H9 (cell line): ENCODE results near the gene PDZD2. TPM values are rescaled to one million over a fixed set of nuclear protein-coding genes. Genes with fewer than 3 reads are reported as not detected.

Experiments used
- DNase-seq: peaks from one replicate; pipeline ENCODE4 v3.0.0-alpha.2; 2017
- H2AFZ ChIP-seq: one replicate; pipeline ENCODE4 v1.6.1; 2013; ENCODE audit warnings: mild to moderate bottlenecking, low read length, control low read depth, moderate library complexity
- H2AK5ac ChIP-seq: 2 replicates; pipeline ENCODE4 v1.6.1; 2013; ENCODE audit warnings: low read length, control low read depth, mixed read lengths; ENCODE audit not compliant: insufficient read length
- H2BK120ac ChIP-seq: one replicate; pipeline ENCODE4 v1.6.1; 2013; ENCODE audit warnings: low read depth, mild to moderate bottlenecking, low read length, control low read depth, inconsistent platforms; ENCODE audit not compliant: poor library complexity, severe bottlenecking
- H2BK12ac ChIP-seq: 2 replicates; pipeline ENCODE4 v1.6.1; 2013; ENCODE audit warnings: low read length, control low read depth, mixed read lengths, low read depth; ENCODE audit not compliant: insufficient read length
- H2BK15ac ChIP-seq: 2 replicates; pipeline ENCODE4 v1.6.1; 2013; ENCODE audit warnings: low read depth, low read length, control low read depth
- H2BK20ac ChIP-seq: one replicate; pipeline ENCODE4 v1.6.1; 2013; ENCODE audit warnings: low read depth, mild to moderate bottlenecking, low read length, control low read depth, inconsistent platforms; ENCODE audit not compliant: poor library complexity, severe bottlenecking
- H2BK5ac ChIP-seq: 2 replicates; pipeline ENCODE4 v1.6.1; 2013; ENCODE audit warnings: low read length, control low read depth, mixed read lengths; ENCODE audit not compliant: insufficient read length
- H3K14ac ChIP-seq: 2 replicates; pipeline ENCODE4 v1.6.1; 2013; ENCODE audit warnings: low read length, control low read depth; ENCODE audit not compliant: insufficient read depth
- H3K18ac ChIP-seq: 2 replicates; pipeline ENCODE4 v1.6.1; 2013; ENCODE audit warnings: low read depth, mild to moderate bottlenecking, mixed read lengths, low read length, control low read depth; ENCODE audit not compliant: insufficient read length
- H3K23ac ChIP-seq: 2 replicates; pipeline ENCODE4 v1.6.1; 2013; ENCODE audit warnings: low read length, control low read depth, mixed read lengths, low read depth; ENCODE audit not compliant: insufficient read length
- H3K23me2 ChIP-seq: 2 replicates; pipeline ENCODE4 v1.6.1; 2013; ENCODE audit warnings: low read depth, mild to moderate bottlenecking, mixed read lengths, low read length, control low read depth; ENCODE audit not compliant: insufficient read length, poor library complexity, severe bottlenecking
- H3K27ac ChIP-seq: 2 replicates; pipeline ENCODE4 v1.5.1; 2013; ENCODE audit warnings: low read length, control low read depth, mixed read lengths, low read depth; ENCODE audit not compliant: insufficient read length
- H3K27me3 ChIP-seq: 2 replicates; pipeline ENCODE4 v1.6.1; 2013; ENCODE audit warnings: low read length, control low read depth, inconsistent platforms; ENCODE audit not compliant: insufficient read depth
- H3K4ac ChIP-seq: 2 replicates; pipeline ENCODE4 v1.6.1; 2013; ENCODE audit warnings: low read depth, mild to moderate bottlenecking, control low read depth, inconsistent platforms, low read length, moderate library complexity
- H3K4me1 ChIP-seq: 2 replicates; pipeline ENCODE4 v1.6.1; 2013; ENCODE audit warnings: low read length, control low read depth, inconsistent platforms; ENCODE audit not compliant: insufficient read depth
- H3K4me2 ChIP-seq: 2 replicates; pipeline ENCODE4 v1.6.1; 2013; ENCODE audit warnings: low read length, control low read depth, mixed read lengths; ENCODE audit not compliant: insufficient read length, insufficient read depth
- H3K56ac ChIP-seq: 2 replicates; pipeline ENCODE4 v1.6.1; 2013; ENCODE audit warnings: low read depth, mild to moderate bottlenecking, mixed read lengths, low read length, control low read depth; ENCODE audit not compliant: insufficient read length
- H3K79me1 ChIP-seq: 2 replicates; pipeline ENCODE4 v1.6.1; 2013; ENCODE audit warnings: low read depth, mild to moderate bottlenecking, moderate library complexity, low read length, control low read depth, inconsistent platforms; ENCODE audit not compliant: insufficient read depth, poor library complexity, severe bottlenecking
- H3K79me2 ChIP-seq: 2 replicates; pipeline ENCODE4 v1.6.1; 2013; ENCODE audit warnings: low read length, control low read depth, inconsistent platforms; ENCODE audit not compliant: insufficient read depth
- H3K9ac ChIP-seq: 2 replicates; pipeline ENCODE4 v1.6.1; 2013; ENCODE audit warnings: low read length, control low read depth, mixed read lengths; ENCODE audit not compliant: insufficient read length; ENCODE audit errors: extremely low read depth
- H3K9me3 ChIP-seq: one replicate; pipeline ENCODE4 v1.6.1; 2013; ENCODE audit warnings: low read depth, low read length, inconsistent platforms; ENCODE audit not compliant: control insufficient read depth
- H3T11ph ChIP-seq: one replicate; pipeline ENCODE4 v1.6.1; 2013; ENCODE audit warnings: mild to moderate bottlenecking, low read length, control low read depth, inconsistent platforms
- H4K20me1 ChIP-seq: one replicate; pipeline ENCODE4 v1.6.1; 2013; ENCODE audit not compliant: control insufficient read depth, insufficient read length, insufficient read depth
- H4K5ac ChIP-seq: 2 replicates; pipeline ENCODE4 v1.6.1; 2013; ENCODE audit warnings: low read depth, mild to moderate bottlenecking, mixed read lengths, low read length, control low read depth; ENCODE audit not compliant: insufficient read length
- H4K8ac ChIP-seq: replicated peaks from 2 replicates; pipeline ENCODE4 v1.6.1; 2013; ENCODE audit warnings: low read length, control low read depth, mixed read lengths, low read depth; ENCODE audit not compliant: insufficient read length
- H4K91ac ChIP-seq: 2 replicates; pipeline ENCODE4 v1.6.1; 2013; ENCODE audit warnings: low read depth, mild to moderate bottlenecking, moderate library complexity, mixed read lengths, low read length, control low read depth; ENCODE audit not compliant: insufficient read length
- H3K27ac Mint-ChIP-seq, 3 experiments: 2 replicates in 2 of 3; 3 replicates in 1 of 3; pipeline ENCODE4 v1.8.0; 2020 to 2021; ENCODE audit warnings: mixed read lengths in 3 of 3, mild to moderate bottlenecking in 1 of 3, moderate library complexity in 1 of 3
- H3K27me3 Mint-ChIP-seq: 2 replicates; pipeline ENCODE4 v1.8.0; 2021; ENCODE audit warnings: low read depth, mild to moderate bottlenecking, moderate library complexity, mixed read lengths
- H3K36me3 Mint-ChIP-seq, 3 experiments: 2 replicates in 2 of 3; 3 replicates in 1 of 3; pipeline ENCODE4 v1.8.0; 2020 to 2021; ENCODE audit warnings: low read depth in 3 of 3, mixed read lengths in 3 of 3; ENCODE audit not compliant: insufficient read depth in 1 of 3
- H3K4me1 Mint-ChIP-seq, 2 experiments: 2 replicates each; pipeline ENCODE4 v1.8.0; 2020; ENCODE audit warnings: mixed read lengths in 2 of 2
- H3K4me3 Mint-ChIP-seq, 2 experiments: 2 replicates in 1 of 2; 3 replicates in 1 of 2; pipeline ENCODE4 v1.8.0; 2020 to 2021; ENCODE audit warnings: mild to moderate bottlenecking in 2 of 2, mixed read lengths in 2 of 2, moderate library complexity in 1 of 2
- H3K9me3 Mint-ChIP-seq, 2 experiments: 2 replicates in 1 of 2; 3 replicates in 1 of 2; pipeline ENCODE4 v1.8.0; 2020; ENCODE audit warnings: mild to moderate bottlenecking in 2 of 2, mixed read lengths in 2 of 2, moderate library complexity in 1 of 2
- WGBS: extraction: QIAGEN DNeasy Blood & Tissue Kit; methylation state at CpG from one replicate; pipeline ENCODE4 v1.1.7; 2013; ENCODE audit warnings: missing lambda C conversion rate, low lambda C conversion rate, mixed read lengths; ENCODE audit not compliant: insufficient read length; ENCODE audit errors: extremely low coverage; 5-methylcytosine and 5-hydroxymethylcytosine counted together
- total RNA-seq: library from RNA; stranded (reverse); gene quantifications from 2 replicates; pipeline ENCODE4 v1.2.1, GENCODE V29; 2021
- TF ChIP-seq, protein P1 (sequence below): fragments of 200-600 bp; sonication (generic); conservative IDR thresholded peaks from 3 replicates; pipeline ENCODE4 v1.8.0; 2021; ENCODE audit warnings: antibody characterized with exemption, mild to moderate bottlenecking

Gene PDZD2
- total RNA-seq, 1 experiment from 2014 or later = 9.9 TPM

GRCh38 chr5:32158679-32158975 lies 519.7 kb downstream of the PDZD2 start:
- Histone ChIP-seq H2AK5ac (no peak overlapping the region), H2BK5ac (no peak overlapping the region), H3K27ac (no peak overlapping the region), H2BK12ac (no peak overlapping the region), H3K79me2 (peaks cover 53% of the 10 kb centered on the region), H3K79me1 (peaks cover 14% of the 10 kb centered on the region), H3K9ac (no peak overlapping the region), H3K9me3 (no peaks in the 10 kb centered on the region), H2BK15ac (no peak overlapping the region), H3T11ph (no peak overlapping the region), H3K14ac (no peak overlapping the region), H4K8ac (no peak overlapping the region), H3K4me1 (peaks cover 3% of the 10 kb centered on the region; the same call in 1 of the 2 replicates), H3K23ac (no peak overlapping the region), H2BK20ac (no peak overlapping the region), H4K91ac (no peak overlapping the region), H3K18ac (no peak overlapping the region), H3K4ac (no peak overlapping the region), H2AFZ (no peak overlapping the region), H4K20me1 (no peaks in the 10 kb centered on the region), H2BK120ac (no peak overlapping the region), H3K23me2 (peaks cover 5% of the 10 kb centered on the region), H4K5ac (no peak overlapping the region), H3K56ac (no peak overlapping the region), H3K27me3 (no peaks in the 10 kb centered on the region), H3K4me2 (no peak overlapping the region)
- no peak overlapping the region for H3K4me3 Mint-ChIP-seq
- TF ChIP-seq, protein P1, sequence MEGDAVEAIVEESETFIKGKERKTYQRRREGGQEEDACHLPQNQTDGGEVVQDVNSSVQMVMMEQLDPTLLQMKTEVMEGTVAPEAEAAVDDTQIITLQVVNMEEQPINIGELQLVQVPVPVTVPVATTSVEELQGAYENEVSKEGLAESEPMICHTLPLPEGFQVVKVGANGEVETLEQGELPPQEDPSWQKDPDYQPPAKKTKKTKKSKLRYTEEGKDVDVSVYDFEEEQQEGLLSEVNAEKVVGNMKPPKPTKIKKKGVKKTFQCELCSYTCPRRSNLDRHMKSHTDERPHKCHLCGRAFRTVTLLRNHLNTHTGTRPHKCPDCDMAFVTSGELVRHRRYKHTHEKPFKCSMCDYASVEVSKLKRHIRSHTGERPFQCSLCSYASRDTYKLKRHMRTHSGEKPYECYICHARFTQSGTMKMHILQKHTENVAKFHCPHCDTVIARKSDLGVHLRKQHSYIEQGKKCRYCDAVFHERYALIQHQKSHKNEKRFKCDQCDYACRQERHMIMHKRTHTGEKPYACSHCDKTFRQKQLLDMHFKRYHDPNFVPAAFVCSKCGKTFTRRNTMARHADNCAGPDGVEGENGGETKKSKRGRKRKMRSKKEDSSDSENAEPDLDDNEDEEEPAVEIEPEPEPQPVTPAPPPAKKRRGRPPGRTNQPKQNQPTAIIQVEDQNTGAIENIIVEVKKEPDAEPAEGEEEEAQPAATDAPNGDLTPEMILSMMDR = no peak
- H3K9me3 Mint-ChIP-seq = 0 out of 5 replicates have a peak, but pooled peaks cover 0 to 4% of the 10 kb centered on the region in 2 experiments
- no peak for DNase-seq
- H3K36me3 Mint-ChIP-seq = peaks cover 4 to 9% (median 7%) of the 10 kb centered on the region in 3 experiments; a peak in 5 of 7 replicates
- H3K4me1 Mint-ChIP-seq = peaks cover 5 to 10% of the 10 kb centered on the region in 2 experiments; a peak in 3 of 4 replicates
- H3K27me3 Mint-ChIP-seq = no peaks in the 10 kb centered on the region
- H3K27ac Mint-ChIP-seq = no peak overlapping the region
- WGBS = 100% methylated on average over 1 of the region's 2 CpGs
